Measurements from ENCODE around the gene SLC10A7.

SLC10A7 gene

DNA sequence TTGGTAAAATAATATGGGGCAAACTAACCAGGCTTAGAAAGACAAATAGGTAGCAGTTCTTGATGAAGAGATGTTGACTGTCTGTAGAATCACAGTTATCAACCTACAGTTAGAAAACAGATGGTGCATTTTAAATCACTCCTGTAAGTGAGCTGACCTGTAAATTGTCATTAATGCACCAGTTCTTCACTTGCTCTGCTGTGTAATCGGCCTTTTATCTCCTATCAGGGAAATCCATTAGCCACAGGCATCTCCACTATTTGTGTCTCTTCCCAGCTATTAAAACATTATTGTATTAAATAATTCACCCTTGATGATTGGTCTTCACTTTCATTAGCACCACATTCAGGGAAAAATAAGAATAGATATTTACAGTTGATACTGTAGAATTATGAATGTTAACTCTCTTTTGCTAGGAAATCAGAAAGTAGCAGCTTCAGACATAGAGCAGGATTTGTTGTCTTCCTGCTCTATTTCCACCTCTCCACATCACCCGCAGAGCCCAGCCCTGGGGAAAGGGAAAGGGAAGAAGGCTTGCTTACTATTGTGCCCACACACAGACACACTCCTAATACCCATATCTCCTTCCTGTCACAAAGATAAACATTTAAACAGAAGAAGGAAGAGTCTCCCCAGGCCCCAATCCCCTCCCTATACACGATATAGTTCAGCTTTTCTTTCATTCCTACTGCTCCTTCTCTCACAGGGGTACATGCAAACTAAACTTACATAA, 210.3 kb downstream of the SLC10A7 start:
- no peak for DNase-seq (ENCODE audit: low read depth in 2 of 2)

DNA sequence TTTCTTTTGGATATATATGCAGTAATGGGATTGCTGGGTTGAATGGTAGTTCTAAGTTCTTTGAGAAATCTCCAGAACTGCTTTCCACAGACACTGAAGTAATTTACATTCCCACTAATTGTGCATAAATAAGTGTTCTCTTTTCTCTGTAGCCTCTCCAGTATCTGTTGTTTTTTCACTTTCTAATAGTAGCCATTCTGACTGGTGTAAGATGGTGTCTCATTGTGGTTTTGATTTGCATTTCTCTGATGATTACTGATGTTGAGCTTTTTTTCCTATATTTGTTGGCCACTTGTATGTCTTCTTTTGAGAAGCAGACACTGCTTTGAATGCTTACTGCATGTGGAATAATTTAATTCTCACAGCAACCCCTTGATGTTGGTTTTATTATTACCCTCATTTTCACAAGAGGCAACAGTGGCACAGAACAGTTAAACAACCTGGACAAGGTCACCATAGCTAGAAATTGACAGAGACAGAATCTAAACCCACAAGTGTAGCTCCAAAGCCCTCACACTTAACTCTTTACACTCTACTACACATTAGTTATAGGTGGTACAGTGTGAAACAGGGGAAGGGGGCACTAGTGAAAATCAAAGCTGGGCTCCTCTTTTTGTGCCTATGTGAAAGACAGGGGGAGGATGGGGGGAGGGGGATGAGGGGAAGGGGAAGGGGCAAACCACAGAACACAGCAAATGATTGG, 211.3 kb downstream of the SLC10A7 start:
- DNase-seq (ENCODE audit: low read depth in 2 of 2): no peak

DNA sequence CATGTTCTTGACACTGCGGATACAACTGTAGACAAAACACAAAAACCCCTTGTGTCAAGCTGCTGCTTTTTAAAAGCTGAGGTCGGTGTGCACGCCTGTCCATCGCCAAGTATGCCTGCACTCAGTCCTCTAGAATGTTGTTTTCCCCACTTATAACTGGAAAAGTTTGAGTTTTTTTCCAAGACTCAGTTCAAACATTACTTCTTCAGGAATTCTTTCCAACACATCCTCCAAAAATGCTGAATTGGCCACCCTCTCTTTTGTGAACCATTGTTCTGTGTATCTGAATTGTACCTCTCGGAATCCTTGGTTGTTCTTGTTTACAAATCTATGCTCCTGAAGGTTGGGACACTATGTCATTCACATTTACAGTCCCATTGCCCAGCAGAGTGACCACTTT, 212.8 kb downstream of the SLC10A7 start:
- DNase-seq (ENCODE audit: low read depth in 2 of 2): no peak

DNA sequence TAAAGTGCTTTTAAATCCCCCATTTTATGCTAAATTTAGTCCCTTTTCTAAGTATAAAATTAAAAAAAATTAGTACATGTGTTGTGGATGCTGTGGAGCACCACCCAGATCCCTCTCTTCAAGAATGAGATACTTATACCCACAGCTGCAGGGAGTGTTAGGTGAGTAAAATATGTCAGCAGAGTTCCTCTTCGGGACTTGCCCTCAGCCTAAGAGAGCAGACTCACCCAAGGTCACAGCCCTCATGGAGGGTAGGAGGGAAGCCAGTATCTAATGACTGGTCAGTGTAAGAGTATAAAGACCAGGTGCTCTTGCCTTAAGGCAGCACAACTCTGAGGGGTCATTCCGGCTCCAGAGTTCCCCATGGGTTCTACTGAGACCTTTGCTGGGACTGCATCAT, 218.9 kb downstream of the SLC10A7 start:
- no peak for DNase-seq (ENCODE audit: low read depth in 2 of 2)

DNA sequence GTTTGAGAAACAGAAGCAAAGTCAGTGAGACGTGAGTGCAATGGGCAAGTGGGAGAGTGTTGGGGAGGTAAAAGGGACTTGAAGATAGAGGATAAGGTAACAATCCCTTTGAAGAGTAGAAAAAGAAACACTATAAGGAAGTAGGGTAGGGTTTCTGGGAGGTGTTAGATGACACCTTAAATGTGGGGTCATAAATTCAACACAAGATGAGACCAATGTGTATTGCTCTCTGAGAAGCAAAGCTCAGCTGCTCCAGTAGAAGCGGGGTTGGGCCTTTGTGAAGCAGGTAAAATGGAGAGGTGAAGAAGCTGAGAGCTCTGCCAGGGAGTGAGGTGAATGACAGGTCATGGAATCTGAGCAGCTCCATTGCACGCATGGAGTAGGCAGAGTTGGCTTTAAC, 222.1 kb downstream of the SLC10A7 start:
- no peak for DNase-seq (ENCODE audit: low read depth in 2 of 2)

DNA sequence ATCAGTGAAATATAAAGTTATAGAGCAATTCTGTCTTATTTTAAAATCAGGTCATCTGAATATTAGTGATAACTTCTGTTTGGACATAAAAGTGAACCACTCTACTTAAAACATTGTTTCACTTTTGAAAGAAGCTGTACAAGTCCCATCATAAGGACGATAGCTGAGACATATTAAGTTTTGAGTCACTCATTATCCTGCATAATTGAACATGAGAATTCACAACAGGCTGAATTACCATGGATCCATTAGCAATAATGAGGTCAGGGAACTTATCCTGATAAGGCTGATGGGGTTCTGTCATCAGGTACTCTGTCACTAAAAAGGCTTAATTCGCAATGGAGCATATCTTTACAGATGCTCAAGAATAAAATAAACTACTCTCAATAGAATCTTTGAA, 227.0 kb downstream of the SLC10A7 start:
- no peak for DNase-seq (ENCODE audit: low read depth in 2 of 2)

DNA sequence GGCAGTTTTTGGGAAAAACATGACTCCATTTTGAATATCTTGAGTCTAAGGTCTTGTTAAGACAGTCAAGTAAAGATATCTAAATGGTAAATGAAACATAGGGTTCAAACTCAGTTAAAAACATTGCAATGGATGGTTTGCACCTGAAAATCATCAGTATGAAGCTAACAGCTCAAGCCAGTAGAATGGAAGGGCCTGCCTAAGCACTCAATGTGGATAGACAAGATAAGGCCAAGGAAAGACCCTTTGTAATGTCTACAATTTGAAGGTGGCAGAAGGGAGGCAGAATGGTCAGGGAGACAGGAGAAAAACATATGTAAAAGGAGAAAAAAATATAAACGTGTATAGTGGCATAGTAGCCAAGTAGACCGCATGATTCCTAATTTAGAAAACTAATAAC, 229.2 kb downstream of the SLC10A7 start:
- no peak for DNase-seq (ENCODE audit: low read depth in 2 of 2)

DNA sequence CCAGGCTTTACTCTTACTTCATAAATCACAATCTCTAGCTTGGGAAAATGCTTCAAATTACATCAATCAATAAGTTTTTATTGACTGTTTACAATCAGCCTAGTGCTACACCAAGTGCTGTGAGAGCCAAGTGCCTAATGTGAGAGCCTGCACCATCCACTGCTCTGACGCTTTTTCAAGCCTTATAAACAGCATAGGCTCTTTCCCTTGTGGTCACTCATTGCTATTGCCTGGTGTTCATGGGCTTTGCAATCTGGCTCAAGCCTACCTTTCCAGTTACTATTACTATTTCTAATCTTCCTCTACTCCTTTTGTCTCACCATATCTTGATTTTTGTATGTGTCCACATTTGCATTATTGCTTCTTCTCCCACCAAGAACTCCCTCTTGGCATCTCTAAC, 230.4 kb downstream of the SLC10A7 start:
- no peak for DNase-seq (ENCODE audit: low read depth in 2 of 2)

DNA sequence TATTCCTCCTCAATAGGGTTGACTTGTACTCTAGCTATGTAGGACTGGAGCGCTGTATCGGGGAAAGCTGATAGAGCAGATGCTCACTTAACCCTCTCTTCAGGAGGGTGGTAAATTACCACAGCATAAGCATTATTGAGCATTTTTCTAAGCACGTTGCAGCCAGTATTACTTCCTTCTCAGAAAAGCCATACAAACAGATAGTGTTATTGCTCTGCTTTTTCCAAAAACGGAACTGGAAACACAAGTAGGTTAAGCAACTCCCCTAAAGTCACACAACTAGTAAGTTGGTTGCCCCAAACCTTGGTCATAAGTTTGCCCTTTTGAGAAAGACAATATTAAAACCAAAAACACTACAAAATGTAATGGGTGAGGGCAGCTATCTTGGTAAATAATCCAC, 233.5 kb downstream of the SLC10A7 start:
- no peak for DNase-seq (ENCODE audit: low read depth in 2 of 2)

DNA sequence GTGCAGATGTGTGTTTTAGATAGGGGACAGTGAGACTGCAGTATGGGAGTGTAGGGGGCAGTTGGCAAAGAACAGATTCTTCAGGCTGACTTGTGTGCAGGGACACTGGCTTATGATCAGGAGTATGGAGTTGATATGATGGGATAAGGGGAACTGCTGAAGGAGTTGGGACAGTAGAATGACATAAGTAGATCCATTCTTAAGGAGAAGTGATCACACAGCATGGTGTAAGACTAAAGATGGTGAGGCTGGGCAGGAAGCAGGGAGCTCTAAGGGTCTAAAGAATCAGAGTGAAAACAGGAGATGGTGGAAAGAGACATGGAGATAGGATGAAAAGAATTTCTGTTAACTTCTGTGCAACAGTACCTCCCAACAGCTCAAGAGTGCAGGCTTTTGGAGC, 236.7 kb downstream of the SLC10A7 start:
- no peak for DNase-seq (ENCODE audit: low read depth in 2 of 2)

DNA sequence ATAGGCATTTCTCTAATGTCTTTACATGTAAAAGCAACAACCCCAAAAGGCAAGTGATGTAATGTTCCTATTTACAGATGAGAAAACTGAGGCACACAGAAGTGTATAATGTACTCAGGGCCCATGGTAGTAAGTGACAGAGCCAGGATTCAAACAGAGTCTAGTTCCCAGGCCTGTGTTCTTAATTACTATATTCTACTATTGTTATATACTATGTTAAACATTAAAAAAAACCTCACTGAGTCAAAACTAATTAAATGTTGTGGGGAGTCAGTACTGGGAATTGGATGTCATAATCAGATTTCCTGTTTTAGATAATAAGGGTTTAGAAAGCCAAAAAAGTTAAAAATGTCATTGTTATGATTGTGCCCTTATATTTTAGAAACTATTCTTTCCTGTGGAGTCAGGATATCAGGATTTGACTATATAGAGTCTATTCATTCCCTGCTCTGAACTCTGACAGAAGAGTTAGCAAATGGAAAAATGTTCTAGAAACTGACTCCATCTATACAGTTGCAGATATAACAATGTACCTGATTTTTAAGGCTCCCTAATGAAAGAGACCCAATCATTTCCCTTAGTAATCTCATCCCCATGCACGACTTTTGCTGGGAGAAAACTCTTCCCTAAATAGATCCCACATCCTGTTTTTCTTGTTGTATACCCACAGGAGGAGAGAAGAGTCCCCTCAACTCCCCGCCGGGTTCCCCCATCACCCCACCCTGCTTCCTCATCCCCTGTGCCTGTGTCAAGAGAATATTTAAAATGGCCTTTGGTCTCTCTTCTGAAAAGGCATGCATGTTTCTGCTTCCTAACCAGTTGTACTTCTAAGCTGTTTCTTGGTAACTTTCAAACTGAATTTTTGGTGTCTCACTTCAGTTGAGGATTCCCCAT, 237.7 kb downstream of the SLC10A7 start:
- no peak for DNase-seq (ENCODE audit: low read depth in 2 of 2)

DNA sequence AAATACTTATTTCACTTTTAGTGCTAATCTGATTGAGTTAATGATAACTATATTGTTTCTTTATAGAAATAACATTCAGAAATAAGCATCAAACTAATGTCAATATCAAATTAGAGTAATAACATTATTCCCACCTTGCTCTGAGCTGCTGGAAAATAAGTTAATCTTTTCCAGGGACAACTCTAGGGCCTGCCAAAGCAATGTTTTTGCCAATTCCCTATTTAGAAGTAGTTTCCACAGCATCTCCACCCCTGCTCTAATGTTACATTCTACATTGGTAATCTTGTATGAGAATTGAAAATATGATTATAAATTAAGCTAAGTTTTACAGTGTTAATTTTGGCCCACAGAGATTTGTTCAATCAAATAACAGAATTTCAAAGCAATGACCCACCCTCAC, 239.1 kb downstream of the SLC10A7 start:
- no peak for DNase-seq (ENCODE audit: low read depth in 2 of 2)

DNA sequence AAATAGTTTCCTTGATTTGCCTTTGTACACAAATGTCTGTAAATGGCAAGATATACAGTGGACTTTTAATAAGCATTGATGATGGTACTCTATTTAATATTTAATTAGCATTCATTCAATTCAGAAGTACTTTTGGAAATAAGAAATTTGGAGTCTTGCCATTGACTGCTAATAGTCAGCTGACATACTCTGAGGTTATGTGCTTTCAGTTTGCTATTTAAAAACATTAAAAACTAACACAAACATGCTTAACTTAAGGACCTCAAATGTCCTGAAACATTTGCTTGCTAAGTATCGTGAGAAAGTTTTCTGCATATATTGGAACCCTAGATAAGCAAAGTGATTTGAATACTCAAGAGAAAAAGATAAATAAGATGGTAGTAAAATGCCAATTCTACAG, 242.8 kb downstream of the SLC10A7 start:
- DNase-seq (ENCODE audit: low read depth in 2 of 2): no peak

DNA sequence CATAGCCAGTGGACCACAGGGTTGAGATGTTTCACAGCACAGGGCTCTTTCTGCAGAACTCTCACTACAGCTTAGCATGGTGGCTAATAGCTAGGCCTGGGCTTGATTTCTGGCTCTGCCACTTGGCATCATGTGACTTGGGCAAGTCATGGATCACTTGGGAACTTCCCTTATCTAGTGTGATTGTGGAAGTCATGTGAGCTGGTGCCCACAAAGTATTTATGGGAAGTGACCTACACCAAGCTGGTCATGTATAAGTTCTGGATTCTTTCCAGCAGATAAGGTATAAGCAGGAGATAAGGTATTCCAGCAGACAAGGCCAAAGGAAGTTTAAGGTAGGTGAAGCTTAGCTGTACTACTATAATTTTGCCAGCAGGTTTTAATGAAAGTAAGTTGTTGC, 246.4 kb downstream of the SLC10A7 start:
- DNase-seq (ENCODE audit: low read depth in 2 of 2): no peak

DNA sequence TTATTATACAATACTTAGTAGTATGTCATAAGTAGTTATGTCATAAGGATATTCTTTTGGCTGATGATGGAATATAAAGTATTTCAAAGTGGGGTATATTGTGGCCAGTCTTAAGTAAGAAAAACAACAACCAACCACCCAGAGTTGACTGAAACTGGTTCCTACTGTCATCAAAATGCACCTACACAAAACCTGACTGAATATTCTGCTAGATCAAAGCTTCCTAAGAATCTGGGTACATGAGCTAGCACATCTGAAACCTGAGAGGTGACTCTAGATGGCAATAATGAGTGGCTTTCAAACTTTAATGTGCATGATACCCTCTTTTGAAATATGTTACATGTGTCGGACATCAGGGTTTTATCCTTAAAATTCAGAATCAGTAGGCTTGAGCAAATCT, 247.0 kb downstream of the SLC10A7 start:
- no peak for DNase-seq (ENCODE audit: low read depth in 2 of 2)

DNA sequence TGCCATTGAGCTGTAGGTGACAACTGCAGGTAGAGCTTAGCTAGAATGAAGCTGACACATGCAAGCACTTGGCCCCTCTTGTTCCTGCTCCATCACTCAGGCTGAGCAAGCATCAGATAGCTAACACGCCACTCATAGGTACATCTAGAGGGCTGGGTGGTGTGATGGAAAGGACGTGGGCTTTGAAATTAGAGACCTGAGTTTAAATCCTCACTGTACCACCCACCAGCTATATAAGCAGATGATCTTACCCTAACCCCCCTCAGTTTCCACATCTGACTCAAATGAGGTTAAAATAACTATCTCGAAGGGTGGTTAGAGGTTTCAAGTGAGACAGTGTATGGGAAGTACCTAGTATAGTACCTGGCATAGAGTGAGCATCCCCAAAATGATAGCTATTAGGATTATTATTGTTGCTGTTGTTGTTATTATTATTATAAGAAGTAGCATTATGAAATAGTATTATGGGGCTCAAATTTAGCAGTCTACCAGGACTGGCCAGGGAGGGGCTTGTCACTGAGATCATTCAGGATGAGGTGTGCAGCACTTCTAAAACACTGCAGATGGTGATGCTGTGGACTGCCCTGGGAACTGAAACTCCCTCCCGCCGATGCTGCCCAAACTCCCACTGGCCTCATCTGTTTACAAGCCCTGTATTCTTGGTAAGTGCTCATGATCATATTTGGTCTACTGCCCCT, 248.4 kb downstream of the SLC10A7 start:
- no peak for DNase-seq (ENCODE audit: low read depth in 2 of 2)

DNA sequence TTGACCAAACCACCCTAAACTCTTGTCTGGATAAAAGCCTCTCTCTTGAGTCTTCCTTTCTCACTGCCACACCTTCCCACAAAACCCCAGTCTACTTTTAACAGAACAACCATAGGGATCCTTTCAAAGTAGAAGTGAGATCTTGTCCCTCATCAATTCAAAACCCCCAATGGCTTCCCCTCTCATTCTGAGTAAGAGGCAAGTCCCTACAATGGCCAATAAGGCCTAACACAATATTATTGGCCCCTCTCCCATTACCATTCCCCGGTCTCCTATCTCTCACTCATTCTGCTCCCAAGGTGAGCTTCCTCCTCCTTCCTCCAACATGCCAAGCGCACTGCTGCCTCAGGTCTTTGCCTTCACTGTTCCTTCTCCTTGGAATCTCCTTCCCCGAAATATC, 250.3 kb downstream of the SLC10A7 start:
- DNase-seq (ENCODE audit: low read depth in 2 of 2): no peak

DNA sequence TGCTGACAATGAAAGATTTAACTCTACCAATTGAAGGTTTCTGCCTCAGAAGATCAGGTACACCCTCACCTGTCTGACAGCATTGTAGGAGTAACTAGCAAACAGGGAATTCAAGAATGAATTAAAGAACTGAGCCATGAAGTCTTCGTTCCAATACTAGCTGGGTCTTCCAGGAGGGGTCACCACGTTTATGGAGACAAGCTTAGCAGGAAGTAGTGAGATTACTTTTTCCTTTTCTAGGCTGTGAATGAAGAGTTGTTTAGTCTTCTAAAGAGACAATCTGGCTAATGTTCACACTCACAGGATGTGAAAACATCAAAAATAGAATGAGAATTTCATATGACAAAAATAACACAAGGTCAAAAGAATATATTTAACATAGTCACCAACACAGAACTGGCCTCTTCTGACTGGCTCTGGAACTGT, 252.5 kb downstream of the SLC10A7 start:
- DNase-seq (ENCODE audit: low read depth in 2 of 2): no peak

DNA sequence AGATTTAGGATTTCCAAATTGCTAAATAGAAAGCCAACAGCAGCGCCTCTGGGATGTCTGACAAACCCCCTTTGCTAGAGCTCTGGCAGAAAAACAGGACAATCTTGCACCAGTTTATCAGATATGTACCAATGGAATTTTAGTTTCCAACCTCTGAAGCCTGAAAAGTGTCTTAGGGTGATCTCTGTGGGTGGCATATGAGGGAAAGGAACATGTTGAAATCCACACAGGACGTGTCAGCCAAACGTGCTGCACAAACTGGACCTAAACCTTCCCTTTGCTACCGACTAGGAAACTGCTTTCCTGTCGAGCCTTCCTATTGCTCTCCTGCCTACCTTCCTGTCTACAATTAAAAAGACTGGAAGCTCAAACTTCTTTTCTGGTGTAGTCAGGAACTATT, 253.9 kb downstream of the SLC10A7 start:
- no peak for DNase-seq (ENCODE audit: low read depth in 2 of 2)

DNA sequence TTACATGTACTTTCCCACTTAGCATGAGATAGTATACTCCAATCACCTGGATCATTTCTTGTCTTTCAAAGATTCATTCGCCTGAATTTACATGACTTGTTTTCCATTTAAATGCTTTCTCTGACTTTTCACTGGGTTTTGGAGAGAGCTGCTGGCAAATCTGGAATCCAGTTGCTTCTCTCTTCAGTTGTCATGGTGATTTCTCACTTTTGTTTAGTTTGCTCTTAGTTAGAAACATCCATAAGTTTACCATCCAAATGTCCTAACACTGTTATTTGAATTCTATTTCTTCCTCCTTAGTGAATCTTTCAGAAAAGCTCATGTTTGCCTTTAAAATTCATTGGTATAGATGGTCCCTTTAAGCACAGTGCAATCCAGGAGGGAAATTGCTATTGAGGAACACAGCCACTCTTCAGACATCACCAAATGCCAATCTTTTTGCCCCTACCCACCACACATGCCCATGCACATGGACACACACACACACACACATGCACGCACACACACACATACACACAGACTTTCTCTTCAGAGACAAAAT, 255.7 kb downstream of the SLC10A7 start:
- no peak for DNase-seq (ENCODE audit: low read depth in 2 of 2)

DNA sequence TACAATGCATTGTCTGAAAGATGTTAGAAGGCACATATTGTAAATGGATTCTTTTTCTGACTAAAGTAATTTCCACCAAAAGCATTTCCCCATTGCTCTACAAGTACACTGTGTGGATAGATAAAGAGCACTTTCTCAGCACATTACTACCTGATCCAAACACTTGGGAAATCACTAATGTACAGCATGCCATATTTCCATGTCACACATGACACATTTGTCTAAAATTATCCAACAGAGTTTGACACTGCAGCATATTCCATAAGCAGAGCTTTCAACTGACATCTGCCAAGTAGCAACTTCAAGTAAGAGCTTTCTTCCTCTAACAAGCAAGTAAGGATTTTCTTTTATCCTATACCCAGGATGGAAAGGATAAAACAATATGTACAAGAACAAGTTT, 257.9 kb downstream of the SLC10A7 start:
- DNase-seq (ENCODE audit: low read depth in 2 of 2): no peak

DNA sequence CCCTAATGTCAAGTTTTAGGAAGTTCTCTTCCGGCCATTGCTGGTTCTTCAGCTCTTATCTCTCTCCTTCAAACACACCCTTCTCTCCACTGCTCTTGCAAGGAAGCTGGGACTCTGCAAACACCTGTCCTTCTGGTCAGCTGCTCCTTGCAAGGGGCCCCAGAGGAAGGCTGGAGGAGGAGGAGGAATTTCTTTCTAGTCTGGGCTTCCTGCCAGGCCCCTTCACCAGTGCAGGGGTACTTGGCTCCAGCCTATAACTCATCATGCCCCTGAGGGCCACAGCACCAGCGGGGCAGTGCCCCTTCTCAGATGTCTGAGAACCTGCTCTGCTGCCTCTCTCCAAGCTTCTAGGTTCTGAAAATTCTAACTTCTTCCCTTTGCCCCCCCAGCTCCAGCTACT, 260.7 kb downstream of the SLC10A7 start:
- DNase-seq (ENCODE audit: low read depth in 2 of 2): no peak

Data from stimulated activated CD8-positive, alpha-beta memory T cell treated with anti-CD3 and anti-CD28 coated beads, Interleukin-2, amount 100 ng/mL, for 48 hours (primary cell).